ENCODE data around the gene FMN2.
"Not testable (repeated sequence)": the region's sequence is repeated elsewhere in the genome, so short reads cannot be mapped to it uniquely, and the experiment has no call there.

FMN2 gene

GRCh38 chr1:240254006-240254405, 162.3 kb downstream of the FMN2 start:
- FAIRE-seq (no peak), DNase-seq (ENCODE audit: low spot score) (no peak)

- DNase-seq (ENCODE audit: low spot score), result no peak
- FAIRE-seq, result no peak
Observed at GRCh38 chr1:240254778-240255291, 163.2 kb downstream of the FMN2 start.

- no peak for DNase-seq (ENCODE audit: low spot score)
- FAIRE-seq, result no peak
Observed at GRCh38 chr1:240255922-240256321, 164.2 kb downstream of the FMN2 start.

- DNase-seq (ENCODE audit: low spot score), result no peak
Observed at GRCh38 chr1:240256836-240257503, 165.3 kb downstream of the FMN2 start.

GRCh38 chr1:240258910-240259309, 167.2 kb downstream of the FMN2 start:
- FAIRE-seq, result no peak
- no peak for DNase-seq (ENCODE audit: low spot score)

More at GRCh38 chr1:240256836-240257503, 165.3 kb downstream of the FMN2 start:
- no peak for FAIRE-seq

GRCh38 chr1:240264494-240264893, 172.8 kb downstream of the FMN2 start:
- DNase-seq (ENCODE audit: low spot score); FAIRE-seq: not testable (repeated sequence)

- no peak for FAIRE-seq
- DNase-seq (ENCODE audit: low spot score), result no peak
Observed at GRCh38 chr1:240271081-240271480, 179.4 kb downstream of the FMN2 start.

GRCh38 chr1:240274569-240274968, 182.9 kb downstream of the FMN2 start:
- no peak for DNase-seq (ENCODE audit: low spot score)
- no peak for FAIRE-seq

GRCh38 chr1:240275219-240275618, 183.5 kb downstream of the FMN2 start:
- DNase-seq (ENCODE audit: low spot score); FAIRE-seq: not testable (repeated sequence)

GRCh38 chr1:240278082-240278481, 186.4 kb downstream of the FMN2 start:
- no peak for FAIRE-seq
- no peak for DNase-seq (ENCODE audit: low spot score)

GRCh38 chr1:240280560-240281322, 189.1 kb downstream of the FMN2 start:
- no peak for FAIRE-seq
- DNase-seq (ENCODE audit: low spot score), result no peak

- FAIRE-seq (no peak), DNase-seq (ENCODE audit: low spot score) (peak; percentile 5)
Observed at GRCh38 chr1:240282061-240282830, 190.6 kb downstream of the FMN2 start.

GRCh38 chr1:240284656-240285414, 193.2 kb downstream of the FMN2 start:
- DNase-seq (ENCODE audit: low spot score) (no peak), FAIRE-seq (no peak)

GRCh38 chr1:240285540-240285939, 193.9 kb downstream of the FMN2 start:
- FAIRE-seq (no peak), DNase-seq (ENCODE audit: low spot score) (no peak)

GRCh38 chr1:240287722-240288121, 196.0 kb downstream of the FMN2 start:
- no peak for DNase-seq (ENCODE audit: low spot score)
- no peak for FAIRE-seq

GRCh38 chr1:240293706-240294105, 202.0 kb downstream of the FMN2 start:
- FAIRE-seq, result no peak

GRCh38 chr1:240294566-240294965, 202.9 kb downstream of the FMN2 start:
- FAIRE-seq (no peak), DNase-seq (ENCODE audit: low spot score) (no peak)

More at GRCh38 chr1:240293706-240294105, 202.0 kb downstream of the FMN2 start:
- no peak for DNase-seq (ENCODE audit: low spot score)

- no peak for FAIRE-seq
- DNase-seq (ENCODE audit: low spot score), result no peak
Observed at GRCh38 chr1:240295811-240296210, 204.1 kb downstream of the FMN2 start.

GRCh38 chr1:240304466-240304865, 212.8 kb downstream of the FMN2 start:
- DNase-seq (ENCODE audit: low spot score) (no peak), FAIRE-seq (no peak)

GRCh38 chr1:240306673-240307072, 215.0 kb downstream of the FMN2 start:
- no peak for FAIRE-seq
- DNase-seq (ENCODE audit: low spot score), result no peak

GRCh38 chr1:240308096-240308495, 216.4 kb downstream of the FMN2 start:
- DNase-seq (ENCODE audit: low spot score) (no peak), FAIRE-seq (no peak)

All from urothelium cell line (cell line).